LNCAP (cell line): ENCODE results near the gene TRDMT1.

Experiments
- TF ChIP-seq, protein P1 (sequence below): fragments of 450-650 bp; IDR thresholded peaks from 2 replicates; pipeline ENCODE4 v1.5.1; 2017; ENCODE audit warnings: mild to moderate bottlenecking

TRDMT1 gene

DNA sequence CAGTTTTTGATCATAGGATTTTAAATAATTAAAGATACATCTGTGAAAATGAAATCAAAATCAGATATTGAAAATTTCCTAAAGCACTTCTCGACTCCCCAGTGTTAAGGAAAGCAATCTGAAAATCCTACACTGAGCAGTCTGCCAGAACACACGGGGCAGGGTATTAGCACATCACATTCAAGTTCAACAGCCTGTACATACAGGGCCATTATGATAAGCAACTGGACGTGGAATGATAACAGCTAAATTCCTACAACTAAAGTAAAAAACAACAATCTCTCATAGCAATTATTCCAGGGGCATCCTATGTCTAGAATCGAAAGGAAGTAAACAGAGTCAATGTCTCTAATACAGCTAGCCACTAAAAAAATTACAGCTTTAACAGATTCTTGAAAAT lies 31.7 kb downstream of the TRDMT1 start:
- TF ChIP-seq, protein P1, sequence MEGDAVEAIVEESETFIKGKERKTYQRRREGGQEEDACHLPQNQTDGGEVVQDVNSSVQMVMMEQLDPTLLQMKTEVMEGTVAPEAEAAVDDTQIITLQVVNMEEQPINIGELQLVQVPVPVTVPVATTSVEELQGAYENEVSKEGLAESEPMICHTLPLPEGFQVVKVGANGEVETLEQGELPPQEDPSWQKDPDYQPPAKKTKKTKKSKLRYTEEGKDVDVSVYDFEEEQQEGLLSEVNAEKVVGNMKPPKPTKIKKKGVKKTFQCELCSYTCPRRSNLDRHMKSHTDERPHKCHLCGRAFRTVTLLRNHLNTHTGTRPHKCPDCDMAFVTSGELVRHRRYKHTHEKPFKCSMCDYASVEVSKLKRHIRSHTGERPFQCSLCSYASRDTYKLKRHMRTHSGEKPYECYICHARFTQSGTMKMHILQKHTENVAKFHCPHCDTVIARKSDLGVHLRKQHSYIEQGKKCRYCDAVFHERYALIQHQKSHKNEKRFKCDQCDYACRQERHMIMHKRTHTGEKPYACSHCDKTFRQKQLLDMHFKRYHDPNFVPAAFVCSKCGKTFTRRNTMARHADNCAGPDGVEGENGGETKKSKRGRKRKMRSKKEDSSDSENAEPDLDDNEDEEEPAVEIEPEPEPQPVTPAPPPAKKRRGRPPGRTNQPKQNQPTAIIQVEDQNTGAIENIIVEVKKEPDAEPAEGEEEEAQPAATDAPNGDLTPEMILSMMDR: no peak

DNA sequence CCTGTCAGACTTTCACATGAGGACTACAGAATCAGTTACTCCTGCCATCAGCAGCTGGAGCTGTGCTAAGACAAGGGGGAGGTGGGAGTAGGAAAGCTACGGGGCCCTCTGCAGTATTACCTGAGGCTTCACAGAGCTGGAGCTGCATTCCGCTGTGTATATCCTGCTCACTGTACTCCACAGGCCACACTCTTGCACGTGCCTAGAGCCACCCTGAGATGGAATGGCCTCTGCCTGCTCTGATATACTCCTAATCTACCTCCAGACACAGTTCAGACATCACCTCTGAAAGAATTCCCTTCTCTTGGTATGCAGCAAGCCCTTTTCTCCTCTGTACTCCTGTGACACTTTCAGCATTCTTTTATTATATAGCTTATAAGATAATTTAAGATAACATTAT lies 34.8 kb downstream of the TRDMT1 start:
- TF ChIP-seq, protein P1: no peak

DNA sequence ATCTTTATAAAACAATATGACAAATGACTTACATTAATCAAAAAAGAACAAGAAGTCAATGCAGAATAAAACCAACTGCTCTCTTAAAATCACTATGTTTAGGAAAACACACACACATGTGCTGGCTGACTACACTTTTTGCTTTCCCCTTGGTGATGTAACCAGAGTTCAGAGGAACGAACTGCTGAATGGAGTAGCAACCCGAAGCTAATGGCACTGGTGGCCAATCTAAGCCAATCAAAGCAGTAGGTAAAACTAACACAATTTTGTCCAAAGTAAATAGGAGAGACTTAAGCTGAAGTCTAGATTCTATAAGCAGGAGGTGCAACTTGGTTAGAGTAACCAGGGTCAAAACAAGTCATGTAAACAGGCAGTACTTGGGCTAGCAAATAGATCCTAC lies 38.6 kb downstream of the TRDMT1 start:
- TF ChIP-seq, protein P1: no peak

DNA sequence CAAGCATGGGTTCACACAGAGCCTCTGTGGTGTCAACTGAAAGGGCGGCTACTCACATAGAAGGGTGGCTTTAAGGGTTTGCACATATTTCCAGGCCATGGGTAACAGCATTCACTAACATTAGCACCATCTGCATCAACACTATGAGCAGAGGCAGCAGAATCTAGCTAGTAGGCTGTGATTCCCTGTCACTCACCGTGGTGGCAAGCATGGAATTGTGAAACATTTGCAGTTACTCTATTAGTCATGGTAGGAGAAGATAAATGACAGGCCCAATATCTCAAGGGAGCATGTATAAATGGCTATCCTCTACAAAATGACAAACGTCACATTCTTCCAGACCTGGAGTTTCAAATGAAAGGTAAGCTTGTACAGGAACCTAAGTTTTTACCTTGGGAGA lies 39.7 kb downstream of the TRDMT1 start:
- TF ChIP-seq, protein P1: no peak

DNA sequence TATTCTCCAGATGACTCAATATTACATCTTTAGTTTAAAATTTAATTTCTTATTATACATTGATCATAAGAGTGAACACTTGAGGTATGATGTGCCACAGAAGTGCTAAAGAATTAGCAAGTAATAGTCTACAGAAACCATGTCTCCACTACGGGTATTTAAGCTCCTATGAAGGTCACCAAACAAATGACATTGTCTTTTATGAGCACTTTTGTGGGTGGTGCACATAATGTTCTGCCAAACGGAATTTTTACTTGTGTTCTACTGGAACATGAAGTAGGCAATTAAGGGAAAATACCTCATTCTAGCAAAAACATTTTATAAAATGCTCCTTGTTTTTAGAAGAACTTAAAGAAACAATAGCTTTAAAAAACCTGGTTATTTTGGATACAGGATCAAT lies 44.4 kb downstream of the TRDMT1 start:
- TF ChIP-seq, protein P1: no peak

DNA sequence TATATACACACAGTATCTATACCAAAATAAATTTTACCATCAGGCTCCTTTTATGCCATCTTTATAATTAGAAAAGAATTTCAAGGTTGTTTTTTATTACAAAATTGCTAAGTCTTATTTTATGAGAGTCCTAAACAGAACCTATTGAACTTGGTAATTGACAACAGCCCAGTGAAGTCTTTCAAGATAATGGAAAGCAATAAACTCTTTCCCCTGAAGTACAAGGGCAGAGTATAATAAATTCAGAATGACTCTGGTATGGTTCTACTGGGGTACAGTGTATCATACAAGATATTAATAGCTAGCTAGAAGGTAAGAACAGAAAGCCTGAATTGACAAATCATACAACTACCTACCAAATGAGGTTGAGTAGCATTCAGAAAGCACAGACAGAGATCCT lies 45.6 kb downstream of the TRDMT1 start:
- TF ChIP-seq, protein P1: no peak

DNA sequence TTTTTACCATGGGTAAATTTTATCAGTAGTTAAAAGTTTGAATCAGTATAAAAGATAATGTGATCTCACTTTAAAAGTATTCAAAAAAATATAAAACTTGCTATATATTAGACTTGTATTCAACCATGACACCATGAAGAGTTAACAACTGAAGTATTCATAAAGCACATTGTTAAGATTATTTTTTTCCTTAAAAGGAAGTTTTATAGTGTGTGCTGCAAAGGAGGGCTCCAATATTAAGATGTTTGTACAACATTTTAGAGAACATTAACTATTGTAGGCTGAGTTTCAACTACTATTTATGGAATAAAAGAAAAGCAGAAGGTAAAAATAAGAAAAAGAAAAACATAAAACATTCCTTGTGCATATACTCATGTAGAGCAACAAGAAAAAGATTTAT lies 47.4 kb downstream of the TRDMT1 start:
- TF ChIP-seq, protein P1: no peak

DNA sequence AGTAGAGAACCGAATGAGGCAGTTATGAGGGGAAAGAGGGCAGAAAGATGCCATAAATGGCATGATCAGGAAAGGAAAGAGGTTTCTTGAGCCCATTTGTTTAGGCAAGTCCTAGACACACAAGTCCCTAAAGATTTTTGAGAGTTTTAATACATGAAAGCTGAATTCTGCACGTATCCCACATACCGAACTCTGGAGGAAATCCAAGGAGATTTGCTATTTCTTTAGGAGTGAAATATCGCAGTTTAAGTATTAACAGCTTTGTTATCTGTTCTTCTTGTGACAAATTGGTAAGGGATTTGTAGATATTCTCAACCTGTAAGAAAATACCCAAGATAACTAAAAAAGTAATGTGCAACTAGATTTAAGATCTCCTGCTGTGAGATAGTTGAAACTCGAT lies 48.2 kb downstream of the TRDMT1 start:
- TF ChIP-seq, protein P1: no peak
